Gastrocnemius medialis (tissue), 4 donors: Measurements from ENCODE around the gene SCGB1A1. TPM values are rescaled to one million over a fixed set of nuclear protein-coding genes. Genes with fewer than 3 reads are reported as not detected.
"Not testable (repeated sequence)": the region's sequence is repeated elsewhere in the genome, so short reads cannot be mapped to it uniquely, and the experiment has no call there.

Source experiments
- ATAC-seq, 2 donors: fragments of 150-250 bp; one replicate each; pipeline ENCODE4 v1.9.1; 2016
- DNase-seq, 2 donors: peaks; one replicate each; pipeline ENCODE4 v3.0.0-alpha.2; 2019
- H3K27ac ChIP-seq, 4 donors: fragments of 200-600 bp; sonication (generic); 1 replicate in 1 of 4; 2 replicates in 3 of 4; pipeline ENCODE4 v1.5.1; 2016 to 2018; ENCODE audit warnings: mild to moderate bottlenecking in 2 of 4, moderate library complexity in 1 of 4
- H3K27me3 ChIP-seq, 3 donors: fragments of 200-600 bp; sonication (generic) in 2 of 3; 1 replicate in 1 of 3; 2 replicates in 2 of 3; pipeline versions ENCODE4 v1.5.1 to v1.6.0; 2016 to 2019; ENCODE audit warnings: mild to moderate bottlenecking in 1 of 3, moderate library complexity in 1 of 3
- H3K36me3 ChIP-seq, 2 donors: fragments of 200-600 bp; sonication (generic) in 1 of 2; one replicate each; pipeline ENCODE4 v1.5.1; 2017 to 2018
- H3K4me1 ChIP-seq, 2 donors: fragments of 200-600 bp; sonication (generic) in 1 of 2; one replicate each; pipeline ENCODE4 v1.5.1; 2016 to 2017; ENCODE audit warnings: mild to moderate bottlenecking in 2 of 2
- H3K4me3 ChIP-seq, 4 donors: fragments of 200-600 bp; sonication (generic) in 3 of 4; 1 replicate in 1 of 4; 2 replicates in 3 of 4; pipeline ENCODE4 v1.5.1; 2016 to 2019; ENCODE audit warnings: mild to moderate bottlenecking in 2 of 4
- H3K9me3 ChIP-seq, 3 donors: fragments of 200-600 bp; sonication (generic) in 2 of 3; 1 replicate in 1 of 3; 2 replicates in 2 of 3; pipeline ENCODE4 v1.5.1; 2016 to 2019
- CTCF ChIP-seq, 5 experiments: fragments of 450-650 bp in 3 of 5; fragments of 200-600 bp in 2 of 5; sonication (generic) in 2 of 5; IDR thresholded peaks in 4 of 5; conservative IDR thresholded peaks in 1 of 5; 1 replicate in 4 of 5; 2 replicates in 1 of 5; pipeline ENCODE4 v1.5.1; 2016 to 2019; ENCODE audit warnings: antibody characterized with exemption in 5 of 5, mild to moderate bottlenecking in 3 of 5, moderate library complexity in 3 of 5
- POLR2A ChIP-seq, 2 donors: fragments of 450-650 bp; IDR thresholded peaks; one replicate each; pipeline ENCODE4 v1.6.1; 2017; ENCODE audit warnings: antibody characterized with exemption in 2 of 2, mild to moderate bottlenecking in 2 of 2, moderate library complexity in 2 of 2
- in situ Hi-C, 4 donors: fragments of 200-750 bp; cut with MboI; loops; one replicate each; pipeline versions ENCODE4 v1.15.0 to v1.8.0; 2017; ENCODE audit warnings: low sequenced_read_pairs in 4 of 4
- intact Hi-C: fragments of 100-400 bp; cut with DNase I; formaldehyde crosslinking; loops from one replicate; pipeline ENCODE4 v1.15.1; 2023; ENCODE audit warnings: low total_unique reads
- total RNA-seq, 4 donors: library from RNA; depleted of rRNA; stranded (reverse); fragments of >200 nt; gene quantifications; one replicate each; pipeline versions ENCODE4 v1.1.0 to v1.2.3, GENCODE V29; 2016

The SCGB1A1 gene
- total RNA-seq, 4 donors from 2014 or later, result not detected

- peaks cover 19 to 41% of the 10 kb centered on the region in 2 donors for H3K4me1 ChIP-seq
- ATAC-seq, result peak; percentile 23 to 56
- no peaks in the 10 kb centered on the region for H3K27me3 ChIP-seq
- H3K4me3 ChIP-seq, result peak overlapping the region; percentile 41 to 65 (median 56)
- TF ChIP-seq CTCF (IDR thresholded peaks at IDR 0.05 in 4 of 5, conservative IDR thresholded peaks at IDR 0.05 in 1 of 5) (no peak), POLR2A (IDR thresholded peaks at IDR 0.05) (peak; percentile 12 to 15)
- intact Hi-C loops, result no loop called here
- no peaks in the 10 kb centered on the region for H3K36me3 ChIP-seq
- H3K27ac ChIP-seq, result peak overlapping the region; percentile 50 to 80 (median 73)
- in situ Hi-C loops, result no loop called here
- peak; percentile 15 to 61 for DNase-seq
- H3K9me3 ChIP-seq, result no peaks in the 10 kb centered on the region
These were observed 25.5 kb downstream of the SCGB1A1 start for GRCh38 chr11:62444236-62444833.

GRCh38 chr11:62444835-62445234 is 26.0 kb downstream of the SCGB1A1 start:
- TF ChIP-seq CTCF (IDR thresholded peaks at IDR 0.05 in 4 of 5, conservative IDR thresholded peaks at IDR 0.05 in 1 of 5) (no peak), POLR2A (IDR thresholded peaks at IDR 0.05) (no peak)
- Histone ChIP-seq H3K4me1 (peaks cover 19 to 37% of the 10 kb centered on the region in 2 donors), H3K27me3 (no peaks in the 10 kb centered on the region), H3K27ac (peak overlapping the region; percentile 50 to 80 (median 73)), H3K9me3 (no peaks in the 10 kb centered on the region), H3K36me3 (no peaks in the 10 kb centered on the region), H3K4me3 (peak overlapping the region; percentile 41 to 65 (median 56))
- in situ Hi-C loops, result no loop called here
- ATAC-seq (peak; percentile 9 to 30), DNase-seq (no peak)
- intact Hi-C loops, result no loop called here

GRCh38 chr11:62445314-62445740 is 26.5 kb downstream of the SCGB1A1 start:
- Histone ChIP-seq H3K27me3 (no peaks in the 10 kb centered on the region), H3K36me3 (no peaks in the 10 kb centered on the region), H3K9me3 (no peaks in the 10 kb centered on the region), H3K4me3 (peak overlapping the region in 2 of 4 donors; percentile 41 to 65), H3K4me1 (peaks cover 18 to 34% of the 10 kb centered on the region in 2 donors), H3K27ac (peak overlapping the region; percentile 50 to 80 (median 73))
- intact Hi-C loops (no loop called here), in situ Hi-C loops (no loop called here)
- DNase-seq (no peak), ATAC-seq (no peak)
- TF ChIP-seq CTCF (IDR thresholded peaks at IDR 0.05 in 4 of 5, conservative IDR thresholded peaks at IDR 0.05 in 1 of 5) (no peak), POLR2A (IDR thresholded peaks at IDR 0.05) (no peak)

GRCh38 chr11:62446091-62446490 is 27.3 kb downstream of the SCGB1A1 start:
- DNase-seq (no peak), ATAC-seq (no peak)
- in situ Hi-C loops, result no loop called here
- Histone ChIP-seq H3K36me3 (no peaks in the 10 kb centered on the region), H3K4me3 (no peak overlapping the region), H3K27ac (peak overlapping the region in 1 of 4 donors; percentile 67), H3K4me1 (peaks cover 15 to 27% of the 10 kb centered on the region in 2 donors), H3K9me3 (no peaks in the 10 kb centered on the region), H3K27me3 (no peaks in the 10 kb centered on the region)
- no peak for TF ChIP-seq CTCF (IDR thresholded peaks at IDR 0.05 in 4 of 5, conservative IDR thresholded peaks at IDR 0.05 in 1 of 5)
- intact Hi-C loops, result no loop called here

- peaks cover 9 to 18% of the 10 kb centered on the region in 2 donors for H3K4me1 ChIP-seq
- H3K27ac ChIP-seq, result no peak overlapping the region
- in situ Hi-C loops, result no loop called here
These were observed 30.6 kb downstream of the SCGB1A1 start for GRCh38 chr11:62449451-62449851.

GRCh38 chr11:62449912-62450311 is 31.1 kb downstream of the SCGB1A1 start:
- H3K4me3 ChIP-seq, in situ Hi-C loops, ATAC-seq, H3K27ac ChIP-seq, H3K27me3 ChIP-seq, DNase-seq, H3K36me3 ChIP-seq, H3K9me3 ChIP-seq, intact Hi-C loops: not testable (repeated sequence)
- H3K4me1 ChIP-seq, result peaks cover 5 to 14% of the 10 kb centered on the region in 2 donors

More at GRCh38 chr11:62449451-62449851, 30.6 kb downstream of the SCGB1A1 start:
- Histone ChIP-seq H3K9me3 (no peaks in the 10 kb centered on the region), H3K27me3 (no peaks in the 10 kb centered on the region), H3K36me3 (no peaks in the 10 kb centered on the region), H3K4me3 (no peak overlapping the region)
- ATAC-seq (no peak), DNase-seq (no peak)
- intact Hi-C loops, result no loop called here
- no peak for TF ChIP-seq CTCF (IDR thresholded peaks at IDR 0.05 in 4 of 5, conservative IDR thresholded peaks at IDR 0.05 in 1 of 5)
- TF ChIP-seq POLR2A (IDR thresholded peaks at IDR 0.05), result no peak
